H1 (cell line): Measurements from ENCODE around the gene SMYD5. TPM values are rescaled to one million over a fixed set of nuclear protein-coding genes. Genes with fewer than 3 reads are reported as not detected.

Experiments used
- CTCF ChIA-PET: fragments of 300-600 bp; sonication (Branson Sonifier 250); formaldehyde crosslinking; loops from one replicate; lab custom pipeline; 2021; ENCODE audit not compliant: partially characterized antibody; lab: Charles Lee
- POLR2A ChIA-PET: fragments of 300-600 bp; sonication (Branson Sonifier 250); formaldehyde crosslinking; loops from one replicate; lab custom pipeline; 2021; ENCODE audit warnings: inconsistent platforms; ENCODE audit not compliant: partially characterized antibody; lab: Charles Lee
- DNase-seq, 2 experiments: peaks; one replicate each; pipeline versions ENCODE4 v3.0.0 to v3.0.0-alpha.2; 2010 to 2022; ENCODE audit warnings: low spot score in 2 of 2, low read depth in 1 of 2, mixed read lengths in 1 of 2
- FAIRE-seq: peaks from 2 replicates; lab custom pipeline; 2011; peaks lifted over from hg19 to GRCh38; lab: Jason Lieb, UNC
- H2AFZ ChIP-seq: 2 replicates; pipeline ENCODE4 v1.8.1; 2012; ENCODE audit warnings: low read length, inconsistent platforms
- H2AK5ac ChIP-seq: 2 replicates; pipeline ENCODE4 v1.6.1; 2013; ENCODE audit warnings: low read depth, low read length
- H2BK120ac ChIP-seq: replicated peaks from 2 replicates; pipeline ENCODE3; 2013; ENCODE audit warnings: low read depth, low read length, inconsistent platforms
- H2BK12ac ChIP-seq: 2 replicates; pipeline ENCODE4 v1.6.1; 2013; ENCODE audit warnings: low read depth, low read length
- H2BK15ac ChIP-seq: 2 replicates; pipeline ENCODE4 v1.6.1; 2013; ENCODE audit warnings: low read length
- H2BK20ac ChIP-seq: 2 replicates; pipeline ENCODE4 v1.6.1; 2013; ENCODE audit warnings: low read length
- H2BK5ac ChIP-seq: 2 replicates; pipeline ENCODE4 v1.6.1; 2013; ENCODE audit warnings: low read depth, low read length
- H3K14ac ChIP-seq: 2 replicates; pipeline ENCODE4 v1.6.1; 2013; ENCODE audit warnings: inconsistent platforms; ENCODE audit not compliant: insufficient read length
- H3K18ac ChIP-seq: 2 replicates; pipeline ENCODE4 v1.6.1; 2013; ENCODE audit warnings: low read length; ENCODE audit errors: extremely low read depth
- H3K23ac ChIP-seq: 2 replicates; pipeline ENCODE4 v1.6.1; 2013; ENCODE audit warnings: inconsistent platforms; ENCODE audit not compliant: insufficient read length
- H3K23me2 ChIP-seq: 2 replicates; pipeline ENCODE4 v1.6.1; 2013; ENCODE audit warnings: low read depth, low read length
- H3K27ac ChIP-seq: 2 replicates; pipeline ENCODE4 v1.6.1; 2011; ENCODE audit warnings: low read depth, low read length, inconsistent platforms
- H3K27me3 ChIP-seq, 4 experiments: replicated peaks in 1 of 4; 1 replicate in 1 of 4; 2 replicates in 3 of 4; pipeline versions ENCODE4 v1.6.1 to v1.8.1; 2011 to 2013; ENCODE audit warnings: low read length in 3 of 4, mild to moderate bottlenecking in 3 of 4, inconsistent platforms in 2 of 4, mixed read lengths in 2 of 4, moderate library complexity in 1 of 4; ENCODE audit not compliant: control insufficient read depth in 3 of 4, insufficient read depth in 3 of 4; ENCODE audit errors: extremely low read depth in 1 of 4
- H3K36me3 ChIP-seq, 4 experiments: 2 replicates each; pipeline versions ENCODE4 v1.6.1 to v1.8.1; 2011 to 2013; ENCODE audit warnings: mild to moderate bottlenecking in 4 of 4, low read length in 3 of 4, moderate library complexity in 2 of 4, control low read depth in 1 of 4, inconsistent platforms in 1 of 4; ENCODE audit not compliant: insufficient read depth in 4 of 4, control insufficient read depth in 2 of 4
- H3K4ac ChIP-seq: replicated peaks from 2 replicates; pipeline ENCODE3; 2013; ENCODE audit warnings: low read length, low read depth, mixed read lengths, inconsistent platforms; ENCODE audit not compliant: insufficient read length
- H3K4me1 ChIP-seq, 4 experiments: replicated peaks in 1 of 4; 1 replicate in 1 of 4; 2 replicates in 3 of 4; pipeline versions ENCODE4 v1.6.1 to v1.8.1; 2011 to 2013; ENCODE audit warnings: low read length in 3 of 4, inconsistent platforms in 2 of 4, mixed read lengths in 1 of 4; ENCODE audit not compliant: insufficient read depth in 4 of 4, control insufficient read depth in 3 of 4
- H3K4me2 ChIP-seq, 2 experiments: 2 replicates each; pipeline versions ENCODE4 v1.6.1 to v1.8.1; 2011 to 2013; ENCODE audit warnings: low read depth in 2 of 2, low read length in 2 of 2, control low read depth in 1 of 2, inconsistent platforms in 1 of 2, mild to moderate bottlenecking in 1 of 2; ENCODE audit not compliant: insufficient read depth in 1 of 2
- H3K4me3 ChIP-seq, 4 experiments: fragments of 200-600, 300-600 bp in 1 of 4; sonication (generic), shearing (Covaris generic), sonication (Bioruptor Twin) in 1 of 4; 2 replicates each; pipeline versions ENCODE4 v1.5.1 to v1.8.1; 2011 to 2016; ENCODE audit warnings: low read length in 4 of 4, low read depth in 3 of 4, control low read depth in 2 of 4, inconsistent platforms in 2 of 4, mild to moderate bottlenecking in 2 of 4, mixed read lengths in 1 of 4, moderate library complexity in 1 of 4; ENCODE audit not compliant: insufficient read depth in 2 of 4; ENCODE audit errors: extremely low read depth in 1 of 4
- H3K56ac ChIP-seq: replicated peaks from 2 replicates; pipeline ENCODE3; 2013; ENCODE audit warnings: low read depth, mild to moderate bottlenecking, mixed read lengths, low read length, inconsistent platforms; ENCODE audit not compliant: insufficient read length
- H3K79me1 ChIP-seq: 2 replicates; pipeline ENCODE4 v1.6.1; 2013; ENCODE audit warnings: low read depth, low read length, control low read depth
- H3K79me2 ChIP-seq, 2 experiments: 2 replicates each; pipeline versions ENCODE4 v1.6.1 to v1.8.1; 2012 to 2013; ENCODE audit warnings: low read length in 2 of 2, mild to moderate bottlenecking in 2 of 2, inconsistent platforms in 1 of 2; ENCODE audit not compliant: insufficient read depth in 2 of 2, control insufficient read depth in 1 of 2
- H3K9ac ChIP-seq, 4 experiments: replicated peaks in 1 of 4; 1 replicate in 1 of 4; 2 replicates in 3 of 4; pipeline versions ENCODE4 v1.6.1 to v1.8.1; 2011 to 2013; ENCODE audit warnings: low read depth in 3 of 4, low read length in 3 of 4, control low read depth in 2 of 4, mild to moderate bottlenecking in 2 of 4, moderate library complexity in 2 of 4, inconsistent platforms in 1 of 4; ENCODE audit errors: extremely low read depth in 1 of 4
- H3K9me3 ChIP-seq, 2 experiments: 2 replicates each; pipeline versions ENCODE4 v1.6.1 to v1.8.1; 2012 to 2013; ENCODE audit warnings: mild to moderate bottlenecking in 2 of 2, moderate library complexity in 2 of 2, control low read depth in 1 of 2, inconsistent platforms in 1 of 2, low read depth in 1 of 2, low read length in 1 of 2, mixed read lengths in 1 of 2; ENCODE audit not compliant: insufficient read depth in 2 of 2
- H4K20me1 ChIP-seq, 2 experiments: replicated peaks in 1 of 2; 2 replicates each; pipeline versions ENCODE3 to v1.8.1; 2011 to 2013; ENCODE audit warnings: inconsistent platforms in 2 of 2, low read length in 2 of 2, mild to moderate bottlenecking in 1 of 2; ENCODE audit not compliant: insufficient read depth in 2 of 2, control insufficient read depth in 1 of 2
- H4K5ac ChIP-seq: 2 replicates; pipeline ENCODE4 v1.6.1; 2013; ENCODE audit warnings: low read length, low read depth, mixed read lengths, inconsistent platforms; ENCODE audit not compliant: insufficient read length
- H4K8ac ChIP-seq: 2 replicates; pipeline ENCODE4 v1.8.0; 2013; ENCODE audit warnings: mild to moderate bottlenecking, moderate library complexity, low read length, inconsistent platforms; ENCODE audit not compliant: insufficient read depth; ENCODE audit errors: extremely low read depth
- H4K91ac ChIP-seq: replicated peaks from 2 replicates; pipeline ENCODE3; 2013; ENCODE audit warnings: low read length, mixed read lengths, inconsistent platforms; ENCODE audit not compliant: insufficient read length
- NANOG ChIP-seq: IDR thresholded peaks from 2 replicates; pipeline ENCODE4 v1.6.1; 2011; ENCODE audit warnings: low read length, low read depth, mild to moderate bottlenecking, inconsistent platforms; ENCODE audit not compliant: insufficient read depth, poor library complexity, severe bottlenecking
- SAP30 ChIP-seq: fragments of 300-600 bp; sonication (generic); IDR thresholded peaks from 2 replicates; pipeline ENCODE4 v1.7.1; 2012; ENCODE audit warnings: low read length, moderate library complexity, mild to moderate bottlenecking, inconsistent platforms; ENCODE audit not compliant: insufficient read depth, insufficient replicate concordance
- SIN3A ChIP-seq, 2 experiments: IDR thresholded peaks in 1 of 2; conservative IDR thresholded peaks in 1 of 2; 2 replicates each; pipeline ENCODE4 v1.6.1; 2011 to 2012; ENCODE audit warnings: low read length in 2 of 2, improper control_type of control experiment in 1 of 2, low read depth in 1 of 2, mild to moderate bottlenecking in 1 of 2
- WGBS, 2 experiments: shearing (Covaris generic) in 1 of 2; methylation state at CpG; one replicate each; pipeline versions ENCODE4 v1.1.6 to v1.1.7; 2013 to 2015; ENCODE audit warnings: low lambda C conversion rate in 2 of 2, mixed read lengths in 2 of 2, inconsistent platforms in 1 of 2, low coverage in 1 of 2, missing lambda C conversion rate in 1 of 2; ENCODE audit not compliant: insufficient replicate concordance in 2 of 2, insufficient coverage in 1 of 2, insufficient read length in 1 of 2; ENCODE audit errors: extremely low coverage in 1 of 2, missing lambda C conversion rate in 1 of 2; 5-methylcytosine and 5-hydroxymethylcytosine counted together
- polyA plus RNA-seq, 7 experiments: library from polyadenylated mRNA; depleted of rRNA in 3 of 7; stranded (reverse) in 5 of 7; unstranded in 2 of 7; fragments of >200 nt in 5 of 7; fragments of 200-250 nt in 2 of 7; gene quantifications; 1 replicate in 5 of 7; 2 replicates in 1 of 7; 4 replicates in 1 of 7; pipeline versions ENCODE4 v1.2.1 to v1.2.3, GENCODE V29; 2011 to 2013; ENCODE audit warnings: missing spikeins in 2 of 7, mixed read lengths in 2 of 7
- total RNA-seq: library from RNA; stranded (reverse); fragmentation: NEBNext Ultra II Directional; extraction: Animal tissue kit (Norgen Biotek cat#: 25700); gene quantifications from 2 replicates; pipeline ENCODE4 v1.2.1, GENCODE V29; 2021

SMYD5 gene
- total and polyA plus RNA-seq, 2 of the 8 experiments (the other 6 are each of a cell fraction or from before 2014, with no cell fraction given): 35.2 to 56.7 TPM

DNA sequence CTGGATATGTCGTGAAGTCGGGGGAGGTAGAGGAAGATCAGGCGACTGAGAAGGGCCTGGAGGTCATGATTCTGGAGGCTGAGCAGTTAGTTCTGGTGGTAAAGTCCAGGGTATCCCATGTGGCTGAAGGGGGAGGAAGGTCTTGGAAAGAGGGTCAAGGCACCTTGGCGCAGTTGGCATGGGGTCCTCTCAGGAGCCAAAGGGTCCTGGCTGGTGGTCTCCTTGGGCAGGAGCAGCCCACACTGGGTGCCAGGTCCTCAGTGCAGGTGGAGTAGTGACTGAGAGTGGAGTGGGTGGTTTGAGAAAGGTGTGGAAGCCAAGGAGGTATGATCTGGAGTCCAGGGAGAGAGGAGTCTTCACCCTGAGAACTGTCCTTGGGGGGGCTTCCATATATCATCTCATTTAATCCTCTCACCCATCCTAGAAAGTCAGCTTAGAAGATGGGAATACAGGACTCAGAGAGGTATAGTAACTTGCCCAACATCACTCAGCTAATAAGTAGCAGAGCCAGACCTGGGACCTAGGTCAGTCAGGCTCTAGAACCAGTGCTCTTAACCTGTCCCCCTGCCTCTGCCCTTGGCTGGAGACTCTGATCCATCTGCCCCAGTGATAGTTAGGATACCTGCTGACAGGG, 45.8 kb downstream of the SMYD5 start:
- no peaks in the 10 kb centered on the region for H3K79me1 ChIP-seq
- H3K18ac ChIP-seq: no peak overlapping the region
- H2BK120ac ChIP-seq: no peak overlapping the region
- no peak overlapping the region for H2BK5ac ChIP-seq
- H3K9me3 ChIP-seq: no peaks in the 10 kb centered on the region
- no peaks in the 10 kb centered on the region; the same call in 1 of the 2 replicates for H3K23me2 ChIP-seq
- no peak overlapping the region for H3K9ac ChIP-seq
- no peak overlapping the region for H2AFZ ChIP-seq
- no peak overlapping the region for H4K91ac ChIP-seq
- H4K5ac ChIP-seq: no peak overlapping the region
- no peak overlapping the region for H3K14ac ChIP-seq
- FAIRE-seq (no peak), DNase-seq (no peak)
- H3K4me2 ChIP-seq: no peak overlapping the region
- no peak overlapping the region for H3K27ac ChIP-seq
- H3K4ac ChIP-seq: no peak overlapping the region
- CTCF ChIA-PET: interaction anchor here (0.8 to 7.0 kb wide), 14 partner anchors 9 to 179 kb away, joined by 3 to 51 read pairs (median 4); partner anchors contain the start of genes CCT7, EGR4, PRADC1 and SMYD5
- 79% methylated on average over 4 of the region's 4 CpGs; no CpG with 5 or more reads in 1 of the 2 experiments for WGBS, 2 experiments
- no peak overlapping the region for H3K23ac ChIP-seq
- no peak overlapping the region for H2AK5ac ChIP-seq
- H4K20me1 ChIP-seq: peaks cover 14 to 22% of the 10 kb centered on the region in 2 experiments
- POLR2A ChIA-PET: interaction anchor here (0.9 to 5.1 kb wide), 4 partner anchors 9 to 25 kb away, joined by 3 to 53 read pairs (median 3); partner anchors contain the start of genes CCT7, FBXO41 and PRADC1
- no peak overlapping the region for H4K8ac ChIP-seq
- TF ChIP-seq SAP30: no peak
- no peak for TF ChIP-seq SIN3A (conservative IDR thresholded peaks at IDR 0.05 in 1 of 2, IDR thresholded peaks at IDR 0.05 in 1 of 2; ENCODE audit: low read depth in 1 of 2, low read length in 2 of 2)
- TF ChIP-seq NANOG: no peak
- no peak overlapping the region for H3K4me3 ChIP-seq
- H3K4me1 ChIP-seq: peaks cover 0 to 11% (median 4%) of the 10 kb centered on the region in 4 experiments; a peak in 3 of 7 replicates
- peaks cover 3 to 20% (median 8%) of the 10 kb centered on the region in 4 experiments; a peak in 5 of 8 replicates for H3K36me3 ChIP-seq
- H2BK20ac ChIP-seq: no peak overlapping the region
- H3K79me2 ChIP-seq: no peaks in the 10 kb centered on the region
- H3K56ac ChIP-seq: no peak overlapping the region
- H2BK15ac ChIP-seq: no peak overlapping the region
- no peaks in the 10 kb centered on the region for H3K27me3 ChIP-seq
- H2BK12ac ChIP-seq: no peak overlapping the region
